Neutrophil (primary cell): Measurements from ENCODE around the gene KCNH5.

Source experiments
- H3K27ac ChIP-seq: fragments of 200-600 bp; sonication (generic); 2 replicates; pipeline ENCODE4 v1.5.1; 2016; ENCODE audit warnings: mild to moderate bottlenecking, moderate library complexity
- H3K27me3 ChIP-seq: fragments of 200-600 bp; sonication (generic); 2 replicates; pipeline ENCODE4 v1.6.0; 2016; ENCODE audit warnings: mild to moderate bottlenecking
- H3K36me3 ChIP-seq: fragments of 200-600 bp; sonication (generic); 2 replicates; pipeline ENCODE4 v1.5.1; 2017
- H3K4me1 ChIP-seq, 2 experiments: fragments of 200-600 bp in 1 of 2; sonication (generic) in 1 of 2; 1 replicate in 1 of 2; 2 replicates in 1 of 2; pipeline versions ENCODE4 v1.5.1 to v1.6.1; 2013 to 2016; ENCODE audit warnings: low read depth in 1 of 2, low read length in 1 of 2, mild to moderate bottlenecking in 1 of 2, moderate library complexity in 1 of 2; ENCODE audit not compliant: control insufficient read depth in 1 of 2, insufficient read depth in 1 of 2
- H3K4me3 ChIP-seq, 2 experiments: fragments of 200-600 bp in 1 of 2; sonication (generic) in 1 of 2; 1 replicate in 1 of 2; 2 replicates in 1 of 2; pipeline ENCODE4 v1.5.1; 2013 to 2016; ENCODE audit warnings: low read depth in 1 of 2, low read length in 1 of 2, mild to moderate bottlenecking in 1 of 2, moderate library complexity in 1 of 2
- H3K9me3 ChIP-seq: fragments of 200-600 bp; sonication (generic); 2 replicates; pipeline ENCODE4 v1.5.1; 2016
- TF ChIP-seq, protein P1 (sequence below): fragments of 200-600 bp; sonication (generic); IDR thresholded peaks from 2 replicates; pipeline ENCODE4 v1.5.1; 2016; ENCODE audit warnings: antibody characterized with exemption

KCNH5 gene

DNA sequence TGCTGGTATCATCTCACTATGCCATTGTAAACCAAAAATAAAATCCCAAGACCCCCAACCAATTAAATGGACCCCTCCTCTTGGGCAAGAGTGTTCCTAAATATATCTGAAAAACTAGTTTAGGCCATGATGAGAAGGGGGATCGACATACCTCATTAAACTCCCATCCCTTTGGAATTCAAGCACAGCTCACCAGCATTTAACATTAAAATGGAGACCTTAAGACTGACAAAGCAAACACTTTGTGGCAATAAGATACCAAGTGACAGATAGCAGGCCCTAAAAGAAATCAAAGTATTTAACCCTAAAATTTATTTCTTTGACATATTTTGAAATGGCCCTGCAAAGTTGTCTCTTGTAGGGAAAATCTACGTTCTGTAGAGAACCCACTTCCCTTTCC is 387.9 kb downstream of the KCNH5 start:
- Histone ChIP-seq H3K9me3 (no peaks in the 10 kb centered on the region), H3K27ac (no peak overlapping the region), H3K4me3 (no peak overlapping the region), H3K36me3 (no peaks in the 10 kb centered on the region), H3K27me3 (no peaks in the 10 kb centered on the region), H3K4me1 (no peaks in the 10 kb centered on the region)
- TF ChIP-seq, protein P1, sequence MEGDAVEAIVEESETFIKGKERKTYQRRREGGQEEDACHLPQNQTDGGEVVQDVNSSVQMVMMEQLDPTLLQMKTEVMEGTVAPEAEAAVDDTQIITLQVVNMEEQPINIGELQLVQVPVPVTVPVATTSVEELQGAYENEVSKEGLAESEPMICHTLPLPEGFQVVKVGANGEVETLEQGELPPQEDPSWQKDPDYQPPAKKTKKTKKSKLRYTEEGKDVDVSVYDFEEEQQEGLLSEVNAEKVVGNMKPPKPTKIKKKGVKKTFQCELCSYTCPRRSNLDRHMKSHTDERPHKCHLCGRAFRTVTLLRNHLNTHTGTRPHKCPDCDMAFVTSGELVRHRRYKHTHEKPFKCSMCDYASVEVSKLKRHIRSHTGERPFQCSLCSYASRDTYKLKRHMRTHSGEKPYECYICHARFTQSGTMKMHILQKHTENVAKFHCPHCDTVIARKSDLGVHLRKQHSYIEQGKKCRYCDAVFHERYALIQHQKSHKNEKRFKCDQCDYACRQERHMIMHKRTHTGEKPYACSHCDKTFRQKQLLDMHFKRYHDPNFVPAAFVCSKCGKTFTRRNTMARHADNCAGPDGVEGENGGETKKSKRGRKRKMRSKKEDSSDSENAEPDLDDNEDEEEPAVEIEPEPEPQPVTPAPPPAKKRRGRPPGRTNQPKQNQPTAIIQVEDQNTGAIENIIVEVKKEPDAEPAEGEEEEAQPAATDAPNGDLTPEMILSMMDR = no peak

DNA sequence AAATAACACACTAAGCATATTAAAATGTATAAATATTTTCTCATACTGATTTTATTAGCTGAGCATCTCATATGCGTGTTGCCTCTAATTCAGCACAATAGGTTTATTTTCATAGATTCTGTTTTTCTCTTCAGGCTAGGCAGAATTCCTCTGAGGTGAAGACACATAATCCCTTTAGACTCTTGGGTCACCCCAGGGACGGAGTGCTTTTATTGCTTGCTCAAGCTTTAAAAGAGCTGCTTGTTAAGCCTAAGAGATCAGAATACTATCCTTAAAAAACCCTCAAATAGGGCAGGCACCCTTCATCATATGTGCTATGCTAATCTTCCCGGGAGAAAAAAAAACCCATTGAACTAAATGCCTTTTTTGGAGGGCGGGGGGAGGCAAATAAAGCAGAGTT is 390.1 kb downstream of the KCNH5 start:
- no peak overlapping the region for H3K4me3 ChIP-seq
- no peaks in the 10 kb centered on the region for H3K36me3 ChIP-seq
- no peaks in the 10 kb centered on the region for H3K27me3 ChIP-seq
- H3K4me1 ChIP-seq = no peaks in the 10 kb centered on the region
- no peaks in the 10 kb centered on the region for H3K9me3 ChIP-seq
- TF ChIP-seq, protein P1 = no peak
- no peak overlapping the region for H3K27ac ChIP-seq

DNA sequence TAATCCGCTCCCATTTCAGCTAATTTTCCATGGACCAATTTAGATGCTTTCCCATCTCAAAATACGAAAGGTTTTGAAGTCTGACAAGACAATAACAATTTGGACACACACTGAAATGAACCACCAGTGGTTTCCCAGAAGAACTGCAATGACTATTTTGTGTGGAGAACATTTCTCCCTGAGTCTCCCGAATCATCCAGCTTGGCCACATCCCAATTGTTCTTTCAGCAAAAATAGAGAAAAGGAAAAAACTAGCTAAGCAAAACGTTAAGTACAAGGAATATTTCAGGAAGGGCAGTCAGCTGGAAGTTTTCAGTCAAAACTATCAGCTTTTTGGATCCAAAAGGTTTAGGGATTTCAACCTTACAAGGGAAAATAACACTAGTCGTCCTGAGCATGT is 390.6 kb downstream of the KCNH5 start:
- no peak overlapping the region for H3K4me3 ChIP-seq
- H3K4me1 ChIP-seq = no peaks in the 10 kb centered on the region
- no peaks in the 10 kb centered on the region for H3K27me3 ChIP-seq
- no peaks in the 10 kb centered on the region for H3K9me3 ChIP-seq
- no peak overlapping the region for H3K27ac ChIP-seq
- no peaks in the 10 kb centered on the region for H3K36me3 ChIP-seq
- TF ChIP-seq, protein P1 = no peak
